GM19452 (cell line): ENCODE data around the gene DTYMK.
"Not testable (repeated sequence)": the region's sequence is repeated elsewhere in the genome, so short reads cannot be mapped to it uniquely, and the experiment has no call there.

Source experiments
- ATAC-seq: cut with Tn5 transposase; IDR thresholded peaks from one replicate; pipeline ENCODE4 v1.9.1; 2021; ENCODE audit not compliant: unreplicated experiment

The DTYMK gene

DNA sequence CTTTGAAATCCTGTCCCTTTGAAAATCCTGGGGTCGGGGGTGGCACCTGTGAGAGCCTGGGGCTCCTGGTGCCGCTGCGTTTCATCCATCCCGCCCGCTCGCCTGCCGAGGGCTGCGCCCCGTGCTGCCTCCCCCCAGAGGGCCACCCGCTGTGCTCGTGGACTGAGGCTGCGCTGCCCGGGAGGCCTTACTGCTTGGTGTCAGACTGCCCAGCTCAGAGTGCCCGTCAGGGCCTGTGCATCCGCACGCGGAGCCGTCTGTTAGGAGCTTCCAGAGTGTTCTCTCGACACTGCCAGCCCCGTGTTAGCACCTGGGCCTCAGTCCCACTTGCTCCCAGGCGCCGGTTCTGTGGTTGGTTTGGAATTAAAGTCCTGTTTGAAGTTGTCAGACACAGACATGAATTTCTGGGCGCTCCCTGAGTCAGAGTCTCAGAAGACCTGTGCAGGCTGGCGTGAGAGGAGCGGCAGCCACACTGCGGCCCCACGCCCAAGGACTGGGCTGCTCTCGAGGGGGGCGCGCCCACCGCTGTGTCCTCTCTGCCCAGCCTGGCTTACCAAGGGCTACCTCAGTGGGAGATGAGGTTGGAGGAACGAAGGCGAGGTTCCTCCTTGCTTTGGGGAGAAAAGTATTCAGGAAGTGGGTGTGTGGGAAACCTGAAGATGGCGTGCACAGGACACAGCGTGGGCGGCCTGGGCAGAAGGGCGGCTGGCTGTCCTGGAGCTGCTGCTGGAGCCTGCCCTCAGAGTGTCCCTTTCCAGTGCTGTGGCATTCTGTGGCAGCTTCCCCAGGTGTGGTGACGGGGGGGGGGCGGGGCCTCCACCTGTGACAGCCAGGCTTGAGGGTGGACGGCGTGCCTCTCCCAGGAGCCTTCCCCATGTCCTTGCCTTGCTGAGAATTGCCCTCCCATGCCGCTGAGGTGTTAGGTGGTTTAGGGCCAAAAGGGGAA lies 14.1 kb downstream of the DTYMK start:
- no peak for ATAC-seq

DNA sequence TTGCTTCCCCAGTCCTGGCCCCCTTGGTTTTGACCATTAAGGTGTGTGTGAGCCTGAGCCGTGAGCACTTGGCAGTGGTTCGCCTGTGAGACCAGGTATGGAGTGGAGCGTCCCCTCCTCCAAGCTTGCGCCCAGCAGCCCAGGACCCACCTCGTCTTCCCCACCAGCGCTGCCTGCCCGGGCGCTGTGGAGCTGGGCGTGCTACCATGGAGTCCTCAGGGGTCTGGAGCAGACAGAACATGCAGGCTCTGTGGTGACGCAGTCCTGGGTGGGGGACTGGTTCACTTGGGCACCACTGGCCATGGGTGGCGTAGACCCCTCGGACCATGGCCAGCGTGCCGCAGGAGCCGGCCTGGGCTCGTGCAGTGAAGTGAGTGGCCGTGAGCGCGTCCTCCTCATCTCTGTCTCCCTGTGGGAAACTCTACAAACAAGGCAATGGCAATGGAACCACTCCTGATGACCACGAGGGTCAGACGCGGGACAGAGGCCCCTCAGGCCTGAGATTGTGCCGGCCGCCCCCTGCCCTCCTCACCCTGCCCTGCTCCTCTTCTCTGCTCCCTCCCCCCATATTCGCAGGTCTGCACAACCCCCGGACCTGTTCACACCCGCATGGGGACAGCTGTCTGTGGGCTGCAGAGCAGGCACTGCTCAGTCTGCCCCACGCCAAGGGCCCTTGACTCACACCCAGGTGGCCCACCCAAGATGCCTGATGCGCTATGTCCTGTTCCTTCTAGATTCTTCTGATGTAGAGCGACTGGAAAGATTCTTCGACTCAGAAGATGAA lies 15.0 kb downstream of the DTYMK start:
- no peak for ATAC-seq

DNA sequence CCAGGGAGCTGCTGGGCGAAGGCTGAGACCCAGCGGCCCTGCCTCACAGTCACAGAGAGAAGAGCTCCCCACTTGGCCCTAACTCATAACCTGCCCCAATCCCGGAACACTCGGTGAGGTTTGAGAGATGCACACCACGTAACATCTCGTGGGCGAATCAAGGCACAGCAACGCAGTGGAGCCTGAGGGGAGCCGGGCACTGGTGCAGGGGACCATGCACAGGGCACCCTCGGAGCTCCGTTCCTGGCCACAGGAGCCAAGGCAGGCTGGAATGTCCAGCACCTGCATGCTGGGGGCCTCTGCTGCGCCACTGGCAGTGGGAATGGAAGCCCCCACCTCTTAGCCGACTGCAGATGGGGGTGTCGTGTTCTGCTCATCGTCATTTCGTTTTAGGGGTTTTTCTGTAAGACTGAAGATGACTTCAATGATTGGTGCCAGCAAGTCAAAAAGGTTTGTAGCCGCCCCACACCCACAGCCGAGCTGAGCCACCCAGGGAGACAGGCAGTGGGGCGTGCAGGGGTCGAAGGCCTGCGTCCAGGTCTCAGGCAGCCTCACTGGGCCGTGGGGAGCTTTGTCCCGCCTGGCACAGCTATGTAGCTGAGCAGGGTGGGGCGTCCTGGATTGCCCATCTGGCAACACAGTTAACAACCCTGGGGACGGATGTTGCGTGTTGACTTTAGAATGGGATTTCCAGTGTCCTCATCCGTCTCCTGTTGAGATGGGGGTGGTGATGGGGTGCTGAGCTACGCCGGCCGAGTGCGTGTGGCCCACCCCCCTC lies 16.1 kb downstream of the DTYMK start:
- ATAC-seq = no peak

DNA sequence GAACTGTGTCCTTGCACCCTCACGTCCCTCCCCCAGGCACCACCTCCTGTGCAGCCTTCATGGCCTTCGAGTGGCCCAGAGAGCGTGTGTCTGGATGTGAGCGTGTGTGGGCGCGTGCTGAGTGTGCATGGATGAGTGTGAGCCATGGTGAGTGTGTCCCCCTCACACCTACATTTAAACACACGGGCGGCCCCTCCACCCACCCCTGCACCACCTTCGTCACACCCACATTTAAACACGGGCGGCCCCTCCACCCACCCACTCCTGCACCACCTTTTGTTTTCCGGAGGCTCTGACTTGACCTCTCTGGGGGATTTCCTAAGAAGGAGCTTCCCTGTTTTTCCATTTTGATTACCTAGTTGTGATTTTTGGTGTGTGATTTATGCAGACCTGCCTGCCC lies 17.8 kb downstream of the DTYMK start:
- no peak for ATAC-seq

DNA sequence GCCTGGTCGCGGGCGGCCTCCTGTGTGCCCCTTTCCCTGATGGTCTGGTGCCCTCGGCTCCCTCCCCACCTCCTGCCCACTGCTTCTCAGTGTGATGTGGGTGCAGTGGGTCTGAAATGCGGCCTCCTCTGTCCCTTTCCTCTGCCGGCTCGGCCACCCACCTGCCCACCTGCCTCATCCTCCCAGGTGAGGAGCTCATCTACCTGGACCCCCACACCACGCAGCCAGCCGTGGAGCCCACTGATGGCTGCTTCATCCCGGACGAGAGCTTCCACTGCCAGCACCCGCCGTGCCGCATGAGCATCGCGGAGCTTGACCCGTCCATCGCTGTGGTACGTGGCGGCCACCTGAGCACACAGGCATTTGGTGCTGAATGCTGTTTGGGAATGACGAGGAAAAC lies 18.3 kb downstream of the DTYMK start:
- no peak for ATAC-seq

DNA sequence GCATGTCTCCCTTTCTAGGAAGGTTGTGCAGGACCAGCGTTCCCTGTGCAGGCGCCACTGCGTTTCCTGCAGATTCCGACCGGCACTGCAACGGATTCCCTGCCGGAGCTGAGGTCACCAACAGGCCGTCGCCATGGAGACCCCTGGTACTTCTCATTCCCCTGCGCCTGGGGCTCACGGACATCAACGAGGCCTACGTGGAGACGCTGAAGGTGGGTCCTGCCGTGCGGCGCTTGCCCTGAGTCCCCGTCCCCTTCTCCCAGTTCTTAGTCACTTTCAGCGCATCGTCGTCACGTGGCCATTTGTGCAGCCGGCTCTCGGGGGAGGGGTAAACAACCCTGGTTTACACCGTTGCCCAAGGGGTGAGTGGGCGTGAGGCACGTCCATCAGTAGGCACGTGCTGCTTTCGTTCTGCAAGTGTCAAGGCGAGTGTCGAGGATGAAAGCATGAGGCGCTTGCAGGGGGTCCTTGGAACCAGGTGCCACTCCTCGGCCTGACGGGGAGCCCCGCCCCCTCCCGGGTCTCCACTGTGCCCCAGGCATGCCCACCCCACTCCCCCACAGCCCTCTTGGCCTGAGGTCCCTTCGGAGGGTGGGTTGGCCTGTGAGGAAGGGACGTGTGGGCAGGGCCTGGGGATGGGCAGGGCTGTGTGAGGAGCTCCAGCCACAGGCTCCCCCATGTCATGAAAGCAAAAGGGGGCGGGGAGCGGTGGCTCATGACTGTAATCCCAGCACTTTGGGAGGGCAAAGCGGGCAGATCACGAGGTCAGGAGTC lies 19.8 kb downstream of the DTYMK start:
- ATAC-seq = no peak

DNA sequence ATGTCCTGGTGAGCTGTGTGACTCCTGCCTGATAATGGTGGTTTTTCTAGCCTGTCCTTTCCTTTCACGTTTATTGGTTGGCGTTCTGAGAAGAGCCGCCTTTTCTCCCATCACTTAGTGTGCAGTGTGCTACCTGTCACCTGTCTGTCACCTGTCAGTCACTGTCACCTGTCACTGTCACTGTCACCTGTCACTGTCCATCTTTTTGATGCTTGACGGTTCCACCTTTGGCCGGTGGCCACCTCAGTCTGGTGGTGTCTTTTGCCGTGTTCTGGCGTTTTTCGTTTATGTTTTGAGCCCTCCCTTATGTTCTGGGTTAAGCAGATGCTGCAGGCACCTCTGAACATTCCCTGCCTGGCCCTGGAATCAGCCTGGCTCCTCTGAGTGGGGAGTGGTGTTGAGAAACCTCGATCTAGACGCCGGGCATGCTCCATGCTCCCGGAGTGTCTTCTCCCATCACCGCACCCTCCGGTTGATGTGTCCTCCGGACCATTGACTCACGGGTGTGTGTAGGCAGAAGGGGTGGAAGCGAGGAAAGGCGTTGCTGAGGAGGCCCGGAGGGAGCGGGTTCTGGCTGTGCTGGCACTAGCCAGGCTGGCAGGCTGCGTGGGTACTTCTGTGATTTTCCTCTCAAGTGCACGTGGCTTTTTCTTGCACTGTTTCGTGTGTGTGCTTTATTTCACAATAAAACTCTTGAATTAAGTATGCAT lies 20.7 kb downstream of the DTYMK start:
- ATAC-seq = no peak

DNA sequence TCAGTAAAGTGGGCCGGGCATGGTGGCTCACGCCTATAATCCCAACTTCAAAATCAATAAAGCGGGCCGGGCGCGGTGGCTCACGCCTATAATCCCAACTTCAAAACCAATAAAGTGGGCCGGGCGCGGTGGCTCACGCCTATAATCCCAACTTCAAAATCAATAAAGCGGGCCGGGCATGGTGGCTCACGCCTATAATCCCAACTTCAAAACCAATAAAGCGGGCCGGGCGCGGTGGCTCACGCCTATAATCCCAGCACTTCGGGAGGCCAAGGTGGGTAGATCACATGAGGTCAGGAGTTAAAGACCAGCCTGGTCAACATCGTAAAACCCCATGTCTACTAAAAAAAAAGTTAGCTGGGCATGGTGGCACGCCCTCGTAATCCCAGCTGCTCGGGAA lies 23.9 kb downstream of the DTYMK start:
- ATAC-seq = not testable (repeated sequence)

DNA sequence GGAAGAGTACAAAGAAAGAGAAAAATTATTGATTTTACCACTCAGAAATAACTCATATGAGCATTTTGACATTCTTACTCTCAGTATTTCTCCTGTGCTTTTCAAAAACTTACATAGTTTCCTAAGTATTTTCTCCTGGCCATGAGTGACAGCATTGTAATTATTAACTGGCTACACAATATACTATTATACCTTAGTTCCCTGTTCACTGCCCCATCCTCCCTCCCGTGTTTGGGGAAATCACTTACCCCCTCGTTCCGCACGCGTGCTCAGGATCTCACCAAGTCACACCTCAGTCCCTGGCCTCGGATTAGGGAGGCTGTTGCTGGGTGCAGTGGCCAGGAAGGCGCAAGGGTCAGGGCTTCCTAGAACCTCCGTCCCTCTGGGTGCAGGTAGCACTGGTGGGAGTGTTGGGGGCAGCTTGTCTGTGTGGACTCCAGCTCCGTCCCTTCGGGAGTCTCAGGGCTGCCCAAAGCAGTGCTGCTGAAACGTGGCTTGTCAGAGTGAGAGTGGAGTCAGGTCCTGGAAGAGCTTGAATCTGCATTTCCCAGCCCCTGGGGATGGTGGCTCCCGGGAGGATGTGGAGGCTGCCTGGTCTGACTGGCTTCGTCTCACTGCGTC lies 25.9 kb downstream of the DTYMK start:
- no peak for ATAC-seq

DNA sequence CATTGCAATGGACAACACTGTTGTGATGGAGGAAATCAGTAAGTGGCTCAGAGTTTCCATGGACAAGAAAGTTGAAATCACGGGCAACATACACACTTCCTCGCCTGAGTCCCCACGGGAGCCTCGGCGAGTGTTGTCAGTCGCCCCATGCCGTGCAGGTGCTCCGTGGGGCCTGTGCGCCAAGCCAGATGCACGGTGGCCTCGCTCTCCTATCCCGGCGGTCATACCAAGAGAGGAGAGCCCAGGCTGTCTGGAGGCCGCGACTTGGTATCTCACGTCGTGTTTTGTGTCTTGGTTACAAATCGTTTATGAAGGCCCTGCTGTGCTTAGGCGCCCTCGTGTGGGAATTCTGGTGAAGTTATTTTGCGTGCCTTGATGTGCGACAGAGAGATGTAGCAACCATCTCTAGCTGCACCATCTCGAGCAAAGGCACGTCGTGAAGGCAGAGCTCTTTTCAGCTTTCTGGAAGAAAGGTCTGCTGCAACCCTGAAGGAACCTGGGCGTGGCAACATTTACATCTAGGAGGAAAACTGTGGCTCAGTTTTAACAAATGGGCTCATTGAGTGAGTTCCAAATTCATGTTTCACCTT lies 27.4 kb downstream of the DTYMK start:
- no peak for ATAC-seq

DNA sequence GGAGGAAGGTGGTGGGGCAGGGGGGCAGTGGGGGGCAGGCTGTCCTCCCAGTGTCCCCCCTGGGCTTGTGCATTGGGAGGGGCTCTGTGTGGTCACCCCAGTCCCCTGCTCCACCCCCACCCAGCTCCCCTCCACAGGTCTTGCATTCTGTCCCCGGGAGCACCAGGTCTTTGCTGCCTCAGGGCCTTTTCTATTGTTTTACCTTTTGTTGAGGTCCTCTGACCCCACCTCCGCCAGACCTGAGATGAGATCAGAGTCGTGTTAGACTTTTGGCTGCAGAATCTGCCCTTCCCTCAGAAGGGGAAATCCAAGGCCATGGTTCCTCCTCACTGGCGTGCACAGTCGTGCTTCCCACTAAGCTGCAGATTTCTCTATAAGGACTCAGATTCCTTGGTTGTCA lies 28.3 kb downstream of the DTYMK start:
- ATAC-seq = no peak

DNA sequence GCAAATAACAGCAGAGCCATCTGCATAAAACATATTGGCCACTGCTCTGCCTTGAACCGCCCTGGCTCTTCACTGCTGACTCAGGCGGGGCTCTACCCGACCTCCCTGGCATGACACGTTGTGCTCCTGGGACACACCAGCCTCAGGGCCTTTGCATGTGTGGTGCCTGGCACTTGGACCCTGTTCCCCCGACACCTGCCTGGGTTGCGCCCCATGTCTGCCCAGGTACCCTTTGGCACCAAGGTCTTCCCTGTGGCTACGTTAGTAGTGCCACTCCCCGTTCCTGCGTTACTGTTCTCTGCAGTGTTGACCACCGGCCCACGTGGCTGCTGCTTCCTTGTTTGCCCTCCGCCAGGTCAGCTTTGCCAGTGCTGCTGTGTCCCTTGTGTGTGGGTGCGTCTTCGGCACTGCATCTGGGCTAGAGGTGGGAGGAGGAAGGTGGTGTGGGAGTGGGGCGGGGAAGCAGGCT lies 28.8 kb downstream of the DTYMK start:
- ATAC-seq = no peak

DNA sequence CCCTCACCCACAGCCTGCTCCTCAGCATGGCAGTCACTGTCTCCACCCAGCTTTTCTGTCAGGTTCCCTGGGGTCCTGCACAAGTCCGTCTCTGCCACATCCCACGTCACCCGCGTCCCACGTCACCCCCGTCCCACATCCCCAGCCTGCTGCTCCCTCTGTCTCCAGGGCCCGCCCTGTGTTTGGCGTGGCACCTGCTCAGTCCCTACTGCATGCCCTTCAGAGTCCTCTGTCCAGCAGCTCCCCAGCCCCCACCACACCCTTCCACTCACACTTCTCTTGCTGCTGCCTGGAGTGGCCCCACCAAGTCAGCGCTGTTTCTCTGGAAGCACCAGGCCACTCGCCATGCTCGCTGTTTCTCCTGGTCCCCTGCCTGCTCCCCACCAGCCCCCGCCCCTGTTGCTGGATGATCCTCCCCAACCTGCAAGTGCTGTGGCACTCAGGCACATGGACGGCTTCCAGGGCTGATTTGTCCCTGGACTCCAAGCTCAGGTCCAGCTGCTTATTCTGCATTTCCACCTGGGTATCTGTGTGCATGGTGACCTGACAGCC lies 30.3 kb downstream of the DTYMK start:
- no peak for ATAC-seq

DNA sequence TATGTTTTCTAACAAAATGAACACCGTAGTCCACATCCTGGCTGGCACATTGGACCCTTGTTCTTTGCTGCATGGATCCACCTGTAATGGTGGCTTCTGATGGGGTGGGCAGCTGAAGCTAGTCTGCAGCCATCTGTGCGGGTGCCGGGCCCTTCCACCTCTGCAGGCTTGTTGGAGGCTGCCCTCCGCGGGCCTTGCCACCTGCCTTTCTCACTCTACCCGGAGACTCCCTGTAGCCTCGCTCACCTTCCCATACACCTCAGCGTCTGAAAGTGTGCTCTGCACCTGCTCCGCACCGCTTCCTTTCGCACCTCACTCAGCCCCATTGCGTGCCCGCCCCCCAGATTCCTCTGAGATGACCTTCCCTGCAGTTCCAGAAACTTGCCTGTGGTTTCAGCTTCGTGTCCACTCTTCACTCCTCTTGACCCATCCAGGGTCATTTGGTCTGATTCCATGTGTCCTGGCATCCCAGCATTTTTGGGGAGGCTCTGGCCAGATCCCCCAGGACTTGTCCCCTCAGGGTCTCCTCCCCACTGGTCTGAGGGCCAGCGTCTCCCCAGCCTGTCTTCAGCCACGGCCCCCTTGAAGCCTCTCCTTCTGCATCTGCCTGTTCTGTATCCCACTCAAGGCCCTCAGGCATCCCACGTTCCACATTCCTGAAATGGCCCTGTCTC lies 31.0 kb downstream of the DTYMK start:
- no peak for ATAC-seq

DNA sequence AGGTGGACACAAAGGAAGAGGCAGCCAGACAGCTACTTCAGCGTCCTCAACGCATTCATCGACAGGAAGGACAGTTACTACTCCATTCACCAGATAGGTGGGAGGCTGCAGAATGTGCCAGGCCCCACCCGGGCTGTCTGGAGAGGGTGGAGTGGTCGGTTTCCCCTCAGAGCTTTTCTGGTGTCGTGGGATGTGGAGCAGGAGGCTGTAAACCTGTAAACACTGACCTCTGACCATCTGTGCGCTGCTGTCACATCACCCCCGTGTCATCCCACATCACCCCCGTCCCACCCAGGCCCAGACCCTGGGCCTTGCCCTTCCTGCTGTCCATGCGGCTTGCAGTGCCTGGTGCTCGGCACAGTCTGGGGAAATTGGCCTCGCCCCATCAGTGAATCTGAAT lies 32.1 kb downstream of the DTYMK start:
- ATAC-seq = no peak

DNA sequence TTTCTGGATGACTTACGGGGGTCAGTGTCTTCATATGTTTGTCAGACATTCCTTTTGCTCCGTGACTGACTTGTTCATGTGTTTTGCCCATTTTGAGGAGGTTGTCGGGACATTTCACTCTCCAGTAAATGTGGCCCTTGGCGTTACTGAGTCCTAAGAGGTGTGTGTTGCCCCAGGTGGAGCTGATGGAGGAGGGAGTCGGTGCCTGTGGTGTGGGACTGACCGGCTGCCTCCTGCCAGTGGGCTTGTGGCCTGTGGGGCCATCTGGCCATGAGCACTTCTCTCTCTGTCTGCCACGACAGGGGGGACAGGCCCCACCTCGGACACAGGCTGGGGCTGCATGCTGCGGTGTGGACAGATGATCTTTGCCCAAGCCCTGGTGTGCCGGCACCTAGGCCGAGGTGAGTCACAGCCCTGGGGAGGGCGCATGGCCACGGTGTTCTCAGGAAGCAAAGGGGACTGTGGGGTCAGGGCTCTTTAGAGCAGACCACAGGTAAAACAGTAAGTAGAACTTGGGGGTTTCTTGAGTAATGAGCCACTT lies 33.3 kb downstream of the DTYMK start:
- ATAC-seq = no peak

DNA sequence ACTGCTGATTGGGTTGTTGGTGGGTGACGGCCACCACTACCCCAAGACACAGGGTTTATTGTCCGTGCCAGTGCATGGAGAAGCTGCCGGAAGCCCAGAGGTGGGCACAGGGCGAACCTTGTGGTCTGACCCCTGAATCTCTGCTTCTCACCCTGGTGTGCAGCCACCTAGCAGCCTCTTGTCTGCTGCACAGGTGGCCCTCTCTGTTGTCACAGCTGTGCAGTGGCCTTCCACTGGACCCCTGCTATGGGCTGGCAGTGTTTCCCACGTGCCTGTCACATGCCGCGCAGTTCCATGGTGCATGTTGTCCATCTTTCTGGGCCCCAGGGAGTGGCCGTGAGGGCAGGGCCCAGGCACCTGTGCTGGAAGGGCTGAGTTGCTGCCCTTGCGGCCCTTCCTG lies 33.9 kb downstream of the DTYMK start:
- ATAC-seq = no peak

DNA sequence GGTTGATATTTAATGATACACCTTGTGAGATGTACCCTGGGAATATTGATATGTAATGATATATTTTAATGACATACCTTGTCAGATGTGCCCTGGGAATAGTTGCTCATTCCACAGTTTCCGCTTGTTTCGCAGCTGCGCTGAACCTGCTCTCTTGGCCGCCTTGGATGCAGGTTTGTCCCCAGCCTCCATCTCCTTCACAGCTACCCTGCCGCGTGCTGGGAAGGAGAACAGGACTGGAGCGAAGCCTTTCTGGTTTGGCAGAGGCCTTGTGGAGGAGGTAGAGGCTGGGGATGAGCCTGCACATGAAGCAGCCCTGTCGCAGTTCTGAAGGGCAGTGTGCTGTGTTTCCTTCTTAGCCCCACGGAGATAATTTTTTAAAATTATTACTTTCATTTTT lies 34.5 kb downstream of the DTYMK start:
- no peak for ATAC-seq
